ENCODE data around the gene PRRC2B. TPM values are rescaled to one million over a fixed set of nuclear protein-coding genes. Genes with fewer than 3 reads are reported as not detected.
A peak's percentile ranks its signal among the peaks of the same experiment; 100 is the strongest.
"Not testable (repeated sequence)": the region's sequence is repeated elsewhere in the genome, so short reads cannot be mapped to it uniquely, and the experiment has no call there.

The PRRC2B gene
- total RNA-seq = 150 and 174 TPM in 2 replicates

- peak within 1 kb of the TSS; percentile 81 for H3K4me3 Mint-ChIP-seq (ENCODE audit: low read depth)
- peaks cover 4% of the 10 kb centered on the region for H3K27me3 Mint-ChIP-seq (ENCODE audit: low read depth)
- H3K36me3 Mint-ChIP-seq (ENCODE audit: low read depth) = peaks cover 25% of the 10 kb centered on the region
- no peaks in the 10 kb centered on the region for H3K9me3 Mint-ChIP-seq
- H3K4me1 Mint-ChIP-seq (ENCODE audit: low read depth) = peaks cover 44% of the 10 kb centered on the region
- intact Hi-C loops (cut with micrococcal nuclease) = loop anchor here (1.0 to 10.0 kb wide), 2 partner anchors 21 to 961 kb away; partner anchors contain the start of gene SETX
- peak; percentile 73 for DNase-seq (ENCODE audit: low spot score)
- peak within 1 kb of the TSS; percentile 90 for H3K27ac Mint-ChIP-seq
Measured at GRCh38 chr9:131393622-131394463, at the start of gene PRRC2B. PRRC2B (plus strand) TSS chr9:131394086; CDS start chr9:131430145, 36,059 bp downstream.

GRCh38 chr9:131344931-131345535 is 48.9 kb upstream of the PRRC2B start:
- peaks cover 34% of the 10 kb centered on the region for H3K27me3 Mint-ChIP-seq (ENCODE audit: low read depth)
- H3K4me1 Mint-ChIP-seq (ENCODE audit: low read depth); H3K9me3 Mint-ChIP-seq; DNase-seq (ENCODE audit: low spot score); H3K4me3 Mint-ChIP-seq (ENCODE audit: low read depth); intact Hi-C loops (cut with micrococcal nuclease); H3K27ac Mint-ChIP-seq; H3K36me3 Mint-ChIP-seq (ENCODE audit: low read depth): not testable (repeated sequence)

GRCh38 chr9:131346559-131346958 is 47.3 kb upstream of the PRRC2B start:
- intact Hi-C loops (cut with micrococcal nuclease) = no loop called here
- Mint-ChIP-seq H3K36me3 (ENCODE audit: low read depth) (no peaks in the 10 kb centered on the region), H3K4me3 (ENCODE audit: low read depth) (no peak overlapping the region), H3K9me3 (no peaks in the 10 kb centered on the region), H3K4me1 (ENCODE audit: low read depth) (peaks cover 8% of the 10 kb centered on the region), H3K27ac (no peak overlapping the region), H3K27me3 (ENCODE audit: low read depth) (peaks cover 20% of the 10 kb centered on the region)
- DNase-seq (ENCODE audit: low spot score) = no peak

GRCh38 chr9:131347376-131348020 is 46.4 kb upstream of the PRRC2B start:
- Mint-ChIP-seq H3K27me3 (ENCODE audit: low read depth) (peaks cover 14% of the 10 kb centered on the region), H3K4me3 (ENCODE audit: low read depth) (no peak overlapping the region), H3K9me3 (no peaks in the 10 kb centered on the region), H3K4me1 (ENCODE audit: low read depth) (peaks cover 8% of the 10 kb centered on the region), H3K27ac (no peak overlapping the region), H3K36me3 (ENCODE audit: low read depth) (no peaks in the 10 kb centered on the region)
- intact Hi-C loops (cut with micrococcal nuclease) = no loop called here
- DNase-seq (ENCODE audit: low spot score) = no peak

GRCh38 chr9:131348631-131349521 is 45.0 kb upstream of the PRRC2B start:
- Mint-ChIP-seq H3K36me3 (ENCODE audit: low read depth) (no peaks in the 10 kb centered on the region), H3K27ac (no peak overlapping the region), H3K9me3 (no peaks in the 10 kb centered on the region), H3K4me1 (ENCODE audit: low read depth) (peaks cover 8% of the 10 kb centered on the region), H3K27me3 (ENCODE audit: low read depth) (peaks cover 4% of the 10 kb centered on the region), H3K4me3 (ENCODE audit: low read depth) (no peak overlapping the region)
- DNase-seq (ENCODE audit: low spot score) = no peak
- intact Hi-C loops (cut with micrococcal nuclease) = no loop called here

GRCh38 chr9:131349522-131349880 is 44.4 kb upstream of the PRRC2B start:
- Mint-ChIP-seq H3K9me3 (no peaks in the 10 kb centered on the region), H3K4me3 (ENCODE audit: low read depth) (no peak overlapping the region), H3K4me1 (ENCODE audit: low read depth) (peaks cover 8% of the 10 kb centered on the region), H3K27ac (no peak overlapping the region), H3K27me3 (ENCODE audit: low read depth) (no peaks in the 10 kb centered on the region), H3K36me3 (ENCODE audit: low read depth) (no peaks in the 10 kb centered on the region)
- intact Hi-C loops (cut with micrococcal nuclease) = no loop called here
- no peak for DNase-seq (ENCODE audit: low spot score)

- Mint-ChIP-seq H3K27ac (no peak overlapping the region), H3K4me3 (ENCODE audit: low read depth) (peak overlapping the region; percentile 33), H3K4me1 (ENCODE audit: low read depth) (peaks cover 8% of the 10 kb centered on the region), H3K27me3 (ENCODE audit: low read depth) (no peaks in the 10 kb centered on the region), H3K9me3 (no peaks in the 10 kb centered on the region), H3K36me3 (ENCODE audit: low read depth) (no peaks in the 10 kb centered on the region)
- DNase-seq (ENCODE audit: low spot score) = peak; percentile 79
- intact Hi-C loops (cut with micrococcal nuclease) = loop anchor here (5.0 to 10.0 kb wide), 2 partner anchors 65 to 397 kb away; no protein-coding TSS in a partner anchor
Measured at GRCh38 chr9:131349881-131350563, 43.9 kb upstream of the PRRC2B start.

- H3K4me3 Mint-ChIP-seq (ENCODE audit: low read depth); H3K9me3 Mint-ChIP-seq; H3K36me3 Mint-ChIP-seq (ENCODE audit: low read depth); H3K27ac Mint-ChIP-seq; H3K27me3 Mint-ChIP-seq (ENCODE audit: low read depth); DNase-seq (ENCODE audit: low spot score): not testable (repeated sequence)
- intact Hi-C loops (cut with micrococcal nuclease) = loop anchor here (10.0 kb wide), 1 partner anchor 58 kb away; no protein-coding TSS in a partner anchor
- peaks cover 18% of the 10 kb centered on the region for H3K4me1 Mint-ChIP-seq (ENCODE audit: low read depth)
Measured at GRCh38 chr9:131356479-131356878, 37.4 kb upstream of the PRRC2B start.

GRCh38 chr9:131358556-131358955 is 35.3 kb upstream of the PRRC2B start:
- DNase-seq (ENCODE audit: low spot score) = no peak
- intact Hi-C loops (cut with micrococcal nuclease) = loop anchor here (10.0 kb wide), 1 partner anchor 56 kb away; no protein-coding TSS in a partner anchor
- no peaks in the 10 kb centered on the region for H3K27me3 Mint-ChIP-seq (ENCODE audit: low read depth)
- no peak overlapping the region for H3K4me3 Mint-ChIP-seq (ENCODE audit: low read depth)
- no peak overlapping the region for H3K27ac Mint-ChIP-seq
- H3K4me1 Mint-ChIP-seq (ENCODE audit: low read depth) = peaks cover 19% of the 10 kb centered on the region
- no peaks in the 10 kb centered on the region for H3K9me3 Mint-ChIP-seq
- H3K36me3 Mint-ChIP-seq (ENCODE audit: low read depth) = no peaks in the 10 kb centered on the region

- Mint-ChIP-seq H3K4me3 (ENCODE audit: low read depth) (no peak overlapping the region), H3K27me3 (ENCODE audit: low read depth) (no peaks in the 10 kb centered on the region)
- intact Hi-C loops (cut with micrococcal nuclease) = no loop called here
Measured at GRCh38 chr9:131361202-131361833, 32.6 kb upstream of the PRRC2B start.

GRCh38 chr9:131365546-131365945 is 28.3 kb upstream of the PRRC2B start:
- Mint-ChIP-seq H3K36me3 (ENCODE audit: low read depth) (no peaks in the 10 kb centered on the region), H3K9me3 (no peaks in the 10 kb centered on the region), H3K4me3 (ENCODE audit: low read depth) (no peak overlapping the region), H3K27ac (no peak overlapping the region), H3K4me1 (ENCODE audit: low read depth) (peaks cover 6% of the 10 kb centered on the region), H3K27me3 (ENCODE audit: low read depth) (no peaks in the 10 kb centered on the region)
- intact Hi-C loops (cut with micrococcal nuclease) = no loop called here
- no peak for DNase-seq (ENCODE audit: low spot score)

More at GRCh38 chr9:131361202-131361833, 32.6 kb upstream of the PRRC2B start:
- Mint-ChIP-seq H3K4me1 (ENCODE audit: low read depth) (peaks cover 19% of the 10 kb centered on the region), H3K9me3 (no peaks in the 10 kb centered on the region), H3K36me3 (ENCODE audit: low read depth) (no peaks in the 10 kb centered on the region), H3K27ac (peak overlapping the region; percentile 46)
- no peak for DNase-seq (ENCODE audit: low spot score)
